ENCODE data around the gene IL17RD. TPM values are rescaled to one million over a fixed set of nuclear protein-coding genes. Genes with fewer than 3 reads are reported as not detected.
A peak's percentile ranks its signal among the peaks of the same experiment; 100 is the strongest.

IL17RD gene
- total RNA-seq, 2 donors from 2014 or later: 3.1 to 7.9 TPM

DNA sequence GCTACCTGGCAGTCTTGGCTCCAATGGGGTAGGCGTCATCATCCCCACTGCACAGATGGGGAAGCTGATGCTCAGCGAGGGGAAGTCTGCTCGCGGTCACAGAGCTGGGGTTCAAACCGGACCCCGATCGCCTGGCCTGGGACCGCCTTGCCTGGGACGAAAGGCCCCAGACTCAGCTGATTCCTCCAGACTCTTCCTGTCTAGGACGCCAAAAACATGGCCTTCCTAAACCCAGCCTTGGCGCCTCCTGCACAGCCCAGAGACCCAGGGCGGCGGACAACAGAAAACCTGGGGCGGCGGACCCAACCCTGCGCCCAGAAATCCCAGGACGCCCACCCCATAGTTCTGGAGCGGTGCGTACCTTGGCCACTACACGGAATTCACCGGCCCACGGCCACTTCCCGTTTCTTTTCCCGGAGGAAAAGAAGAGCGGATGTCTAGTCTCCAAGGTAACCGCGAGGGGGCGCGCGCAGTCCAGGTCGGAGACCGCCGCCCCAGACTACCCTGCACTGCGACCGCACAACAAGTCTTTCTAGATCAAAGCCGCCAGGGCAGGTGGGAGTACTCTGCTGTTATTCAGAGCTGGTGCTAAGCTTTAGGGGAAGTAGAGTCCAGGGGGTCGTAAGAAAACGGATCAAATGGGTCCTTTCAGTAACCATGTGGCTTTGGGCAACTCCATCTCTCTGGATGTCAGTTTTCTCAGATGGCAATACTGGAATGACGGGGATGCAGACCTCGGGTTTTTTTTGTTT is 4.9 kb upstream of the IL17RD start:
- Histone ChIP-seq H3K36me3 (no peaks in the 10 kb centered on the region), H3K4me3 (peak overlapping the region; percentile 69), H3K4me1 (ENCODE audit: control insufficient read depth in 1 of 2, low read depth in 2 of 2) (peaks cover 0 to 16% of the 10 kb centered on the region in 2 donors), H3K9me3 (no peaks in the 10 kb centered on the region), H3K27me3 (replicated peaks; ENCODE audit: insufficient read depth) (no peaks in the 10 kb centered on the region), H3K27ac (no peak overlapping the region)
- ATAC-seq (ENCODE audit: insufficient number of reproducible peaks, low FRiP score, low read depth) (no peak), DNase-seq (ENCODE audit: low spot score) (peak; percentile 13)
- TF ChIP-seq, protein P1, sequence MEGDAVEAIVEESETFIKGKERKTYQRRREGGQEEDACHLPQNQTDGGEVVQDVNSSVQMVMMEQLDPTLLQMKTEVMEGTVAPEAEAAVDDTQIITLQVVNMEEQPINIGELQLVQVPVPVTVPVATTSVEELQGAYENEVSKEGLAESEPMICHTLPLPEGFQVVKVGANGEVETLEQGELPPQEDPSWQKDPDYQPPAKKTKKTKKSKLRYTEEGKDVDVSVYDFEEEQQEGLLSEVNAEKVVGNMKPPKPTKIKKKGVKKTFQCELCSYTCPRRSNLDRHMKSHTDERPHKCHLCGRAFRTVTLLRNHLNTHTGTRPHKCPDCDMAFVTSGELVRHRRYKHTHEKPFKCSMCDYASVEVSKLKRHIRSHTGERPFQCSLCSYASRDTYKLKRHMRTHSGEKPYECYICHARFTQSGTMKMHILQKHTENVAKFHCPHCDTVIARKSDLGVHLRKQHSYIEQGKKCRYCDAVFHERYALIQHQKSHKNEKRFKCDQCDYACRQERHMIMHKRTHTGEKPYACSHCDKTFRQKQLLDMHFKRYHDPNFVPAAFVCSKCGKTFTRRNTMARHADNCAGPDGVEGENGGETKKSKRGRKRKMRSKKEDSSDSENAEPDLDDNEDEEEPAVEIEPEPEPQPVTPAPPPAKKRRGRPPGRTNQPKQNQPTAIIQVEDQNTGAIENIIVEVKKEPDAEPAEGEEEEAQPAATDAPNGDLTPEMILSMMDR (IDR thresholded peaks at IDR 0.05): peak; percentile 79

GRCh38 chr3:57169108-57169507 is 4.0 kb upstream of the IL17RD start:
- no peak overlapping the region for H3K4me3 ChIP-seq
- peaks cover 3 to 19% of the 10 kb centered on the region in 2 donors for H3K4me1 ChIP-seq (ENCODE audit: control insufficient read depth in 1 of 2, low read depth in 2 of 2)
- no peaks in the 10 kb centered on the region for H3K9me3 ChIP-seq
- ATAC-seq (ENCODE audit: insufficient number of reproducible peaks, low FRiP score, low read depth): no peak
- DNase-seq (ENCODE audit: low spot score): no peak
- TF ChIP-seq, protein P1 (IDR thresholded peaks at IDR 0.05): no peak
- no peaks in the 10 kb centered on the region for H3K36me3 ChIP-seq
- H3K27me3 ChIP-seq (replicated peaks; ENCODE audit: insufficient read depth): no peaks in the 10 kb centered on the region
- H3K27ac ChIP-seq: no peak overlapping the region

DNA sequence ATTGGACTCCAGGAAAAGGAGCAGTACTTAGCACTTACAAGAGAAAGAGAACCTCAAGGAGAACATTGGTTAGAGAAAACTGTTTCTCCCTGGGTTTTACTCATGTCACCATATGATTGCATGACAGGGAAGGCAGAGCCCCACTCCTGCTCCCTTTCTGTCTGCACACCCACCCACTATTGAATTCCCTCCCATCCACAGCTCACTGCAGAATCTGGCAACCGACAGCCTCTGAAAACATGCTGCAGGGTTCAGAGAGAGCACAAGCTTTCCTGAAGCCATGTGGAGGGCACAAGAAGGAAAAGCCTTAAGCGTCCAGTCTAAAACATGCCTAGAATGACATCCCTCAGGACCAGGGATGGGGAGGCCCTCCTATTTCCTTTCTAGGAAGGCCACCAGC is 3.0 kb upstream of the IL17RD start:
- no peak overlapping the region for H3K27ac ChIP-seq
- TF ChIP-seq, protein P1 (IDR thresholded peaks at IDR 0.05): no peak
- no peaks in the 10 kb centered on the region for H3K9me3 ChIP-seq
- ATAC-seq (ENCODE audit: insufficient number of reproducible peaks, low FRiP score, low read depth): no peak
- H3K4me1 ChIP-seq (ENCODE audit: control insufficient read depth in 1 of 2, low read depth in 2 of 2): peaks cover 5 to 22% of the 10 kb centered on the region in 2 donors
- no peaks in the 10 kb centered on the region for H3K27me3 ChIP-seq (replicated peaks; ENCODE audit: insufficient read depth)
- H3K36me3 ChIP-seq: no peaks in the 10 kb centered on the region
- no peak overlapping the region for H3K4me3 ChIP-seq
- DNase-seq (ENCODE audit: low spot score): no peak

- no peaks in the 10 kb centered on the region for H3K36me3 ChIP-seq
- H3K9me3 ChIP-seq: no peaks in the 10 kb centered on the region
- no peak overlapping the region for H3K4me3 ChIP-seq
- no peaks in the 10 kb centered on the region for H3K27me3 ChIP-seq (replicated peaks; ENCODE audit: insufficient read depth)
- H3K4me1 ChIP-seq (ENCODE audit: control insufficient read depth in 1 of 2, low read depth in 2 of 2): peaks cover 5 to 27% of the 10 kb centered on the region in 2 donors
- TF ChIP-seq, protein P1 (IDR thresholded peaks at IDR 0.05): no peak
- H3K27ac ChIP-seq: no peak overlapping the region
- no peak for DNase-seq (ENCODE audit: low spot score)
- no peak for ATAC-seq (ENCODE audit: insufficient number of reproducible peaks, low FRiP score, low read depth)
These were observed 1.5 kb upstream of the IL17RD start for GRCh38 chr3:57166660-57167059.

DNA sequence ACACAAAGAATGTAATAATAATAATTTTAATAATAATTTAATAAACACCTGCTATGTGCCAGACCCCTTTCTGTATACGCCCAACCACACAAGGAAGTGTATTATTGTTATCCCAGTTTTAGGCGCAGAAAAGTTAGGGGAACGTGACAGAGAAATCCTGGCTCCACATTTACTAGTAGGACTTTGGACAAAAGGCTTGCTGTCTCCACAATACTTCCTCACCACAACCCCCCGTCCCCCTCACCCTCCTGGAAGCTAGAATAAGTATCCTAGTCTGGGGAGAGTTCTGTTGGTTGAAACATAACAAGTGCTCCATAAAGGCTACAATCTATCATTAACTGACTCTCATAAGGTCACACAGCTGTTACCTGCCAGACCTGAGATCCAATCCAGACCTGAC is 488 bp upstream of the IL17RD start:
- TF ChIP-seq, protein P1 (IDR thresholded peaks at IDR 0.05): no peak
- peak overlapping the region; percentile 82 for H3K4me3 ChIP-seq
- no peaks in the 10 kb centered on the region for H3K27me3 ChIP-seq (replicated peaks; ENCODE audit: insufficient read depth)
- H3K36me3 ChIP-seq: no peaks in the 10 kb centered on the region
- H3K4me1 ChIP-seq (ENCODE audit: control insufficient read depth in 1 of 2, low read depth in 2 of 2): peaks cover 5 to 37% of the 10 kb centered on the region in 2 donors
- no peaks in the 10 kb centered on the region for H3K9me3 ChIP-seq
- ATAC-seq (ENCODE audit: insufficient number of reproducible peaks, low FRiP score, low read depth) (no peak), DNase-seq (ENCODE audit: low spot score) (no peak)
- no peak overlapping the region for H3K27ac ChIP-seq

All from thoracic aorta (tissue), 2 donors.